GM23338 (cell line): ENCODE measurements around the gene CDH15. TPM values are rescaled to one million over a fixed set of nuclear protein-coding genes. Genes with fewer than 3 reads are reported as not detected.

ENCODE experiments used
- ATAC-seq: fragments of 200-7000 bp; cut with Tn5 transposase; 3 replicates; pipeline ENCODE4 v1.9.1; 2020
- DNase-seq: peaks from one replicate; pipeline ENCODE4 v3.0.0-alpha.2; 2015; ENCODE audit warnings: low spot score
- H2AFZ ChIP-seq: fragments of 200-600 bp; sonication (generic); 2 replicates; pipeline ENCODE4 v1.8.0; 2016; ENCODE audit warnings: antibody characterized with exemption, mild to moderate bottlenecking, moderate library complexity
- H3F3A ChIP-seq: fragments of 200-600 bp; sonication (generic); replicated peaks from 2 replicates; pipeline ENCODE4 v1.8.0; 2017; ENCODE audit warnings: antibody characterized with exemption, mixed run types, low read depth
- H3K27ac ChIP-seq: fragments of 200-600 bp; sonication (generic); 2 replicates; pipeline ENCODE4 v1.6.1; 2016; ENCODE audit warnings: low read depth
- H3K27me3 ChIP-seq: fragments of 200-600 bp; sonication (generic); 2 replicates; pipeline ENCODE4 v1.8.0; 2016; ENCODE audit warnings: mild to moderate bottlenecking, mixed run types, moderate library complexity; ENCODE audit not compliant: insufficient read depth
- H3K36me3 ChIP-seq: fragments of 200-600 bp; sonication (generic); 2 replicates; pipeline ENCODE4 v1.8.0; 2016; ENCODE audit warnings: mild to moderate bottlenecking; ENCODE audit not compliant: insufficient read depth
- H3K4me1 ChIP-seq: fragments of 200-600 bp; sonication (generic); 2 replicates; pipeline ENCODE4 v1.8.0; 2016; ENCODE audit warnings: mild to moderate bottlenecking, moderate library complexity; ENCODE audit not compliant: insufficient read depth
- H3K4me2 ChIP-seq: fragments of 200-600 bp; sonication (generic); 2 replicates; pipeline ENCODE4 v1.7.1; 2017; ENCODE audit warnings: mixed run types
- H3K4me3 ChIP-seq: fragments of 200-600 bp; sonication (generic); 2 replicates; pipeline ENCODE4 v1.6.1; 2016; ENCODE audit warnings: mixed run types
- H3K79me2 ChIP-seq: fragments of 200-600 bp; sonication (generic); replicated peaks from 2 replicates; pipeline ENCODE4 v1.8.0; 2017; ENCODE audit warnings: mild to moderate bottlenecking; ENCODE audit not compliant: insufficient read depth
- H3K9me2 ChIP-seq: fragments of 200-600 bp; sonication (generic); 2 replicates; pipeline ENCODE4 v1.8.0; 2017; ENCODE audit not compliant: insufficient read depth
- H4K20me1 ChIP-seq: fragments of 200-600 bp; sonication (generic); replicated peaks from 2 replicates; pipeline ENCODE4 v1.8.0; 2017; ENCODE audit warnings: mild to moderate bottlenecking; ENCODE audit not compliant: insufficient read depth
- H3K27ac Mint-ChIP-seq: 2 replicates; pipeline ENCODE4 v1.8.0; 2020; ENCODE audit warnings: inconsistent platforms, mild to moderate bottlenecking, moderate library complexity, mixed read lengths
- H3K27me3 Mint-ChIP-seq: 3 replicates; pipeline ENCODE4 v1.8.0; 2022; ENCODE audit warnings: low read depth, mild to moderate bottlenecking, moderate library complexity, mixed read lengths, inconsistent platforms; ENCODE audit not compliant: insufficient read depth, poor library complexity
- H3K36me3 Mint-ChIP-seq: 3 replicates; pipeline ENCODE4 v1.8.0; 2021; ENCODE audit warnings: low read depth, mild to moderate bottlenecking, inconsistent platforms, moderate library complexity, mixed read lengths
- H3K4me1 Mint-ChIP-seq: 3 replicates; pipeline ENCODE4 v1.8.0; 2020; ENCODE audit warnings: mild to moderate bottlenecking, inconsistent platforms, mixed read lengths
- H3K4me3 Mint-ChIP-seq: 3 replicates; pipeline ENCODE4 v1.8.0; 2021; ENCODE audit warnings: moderate library complexity, mild to moderate bottlenecking, inconsistent platforms, mixed read lengths
- H3K9me3 Mint-ChIP-seq: 3 replicates; pipeline ENCODE4 v1.8.0; 2020; ENCODE audit warnings: moderate library complexity, mild to moderate bottlenecking, inconsistent platforms, mixed read lengths
- CREB1 ChIP-seq: fragments of 250-450 bp; sonication (Bioruptor Pico); IDR thresholded peaks from 2 replicates; pipeline ENCODE4 v1.5.0; 2020; ENCODE audit warnings: low read depth, mild to moderate bottlenecking, moderate library complexity
- REST ChIP-seq: IDR thresholded peaks from one replicate; pipeline ENCODE4 v1.6.1; 2018; ENCODE audit warnings: antibody characterized with exemption; ENCODE audit not compliant: unreplicated experiment
- polyA plus RNA-seq: library from polyadenylated mRNA; unstranded; fragments of >200 nt; fragmentation: Nextera tagmentation; extraction: Ambion mirVana; gene quantifications from 2 replicates; pipeline ENCODE4 v1.2.1, GENCODE V29; 2016
- total RNA-seq: library from RNA; depleted of rRNA; stranded (reverse); fragments of >200 nt; shearing (Covaris generic); gene quantifications from 2 replicates; pipeline ENCODE4 v1.2.3, GENCODE V29; 2014
- TF ChIP-seq, protein P1 (sequence below): fragments of 250-450 bp; sonication (Bioruptor Pico); IDR thresholded peaks from 2 replicates; pipeline ENCODE4 v1.5.0; 2020; ENCODE audit warnings: mild to moderate bottlenecking, moderate library complexity
- TF ChIP-seq, protein P2 (sequence below): IDR thresholded peaks from 2 replicates; pipeline ENCODE4 v1.6.1; 2016; ENCODE audit warnings: antibody characterized with exemption
- TF ChIP-seq, protein P3 (sequence below), 2 experiments: fragments of 200-600 bp in 1 of 2; sonication (generic) in 1 of 2; conservative IDR thresholded peaks; 2 replicates each; pipeline versions ENCODE4 v1.5.1 to v1.6.1; 2016 to 2017; ENCODE audit warnings: antibody characterized with exemption in 2 of 2, low read depth in 2 of 2, mild to moderate bottlenecking in 2 of 2, moderate library complexity in 1 of 2

Gene CDH15
- total and polyA plus RNA-seq, 2 experiments from 2014 or later: 0.61 to 1.0 TPM

DNA sequence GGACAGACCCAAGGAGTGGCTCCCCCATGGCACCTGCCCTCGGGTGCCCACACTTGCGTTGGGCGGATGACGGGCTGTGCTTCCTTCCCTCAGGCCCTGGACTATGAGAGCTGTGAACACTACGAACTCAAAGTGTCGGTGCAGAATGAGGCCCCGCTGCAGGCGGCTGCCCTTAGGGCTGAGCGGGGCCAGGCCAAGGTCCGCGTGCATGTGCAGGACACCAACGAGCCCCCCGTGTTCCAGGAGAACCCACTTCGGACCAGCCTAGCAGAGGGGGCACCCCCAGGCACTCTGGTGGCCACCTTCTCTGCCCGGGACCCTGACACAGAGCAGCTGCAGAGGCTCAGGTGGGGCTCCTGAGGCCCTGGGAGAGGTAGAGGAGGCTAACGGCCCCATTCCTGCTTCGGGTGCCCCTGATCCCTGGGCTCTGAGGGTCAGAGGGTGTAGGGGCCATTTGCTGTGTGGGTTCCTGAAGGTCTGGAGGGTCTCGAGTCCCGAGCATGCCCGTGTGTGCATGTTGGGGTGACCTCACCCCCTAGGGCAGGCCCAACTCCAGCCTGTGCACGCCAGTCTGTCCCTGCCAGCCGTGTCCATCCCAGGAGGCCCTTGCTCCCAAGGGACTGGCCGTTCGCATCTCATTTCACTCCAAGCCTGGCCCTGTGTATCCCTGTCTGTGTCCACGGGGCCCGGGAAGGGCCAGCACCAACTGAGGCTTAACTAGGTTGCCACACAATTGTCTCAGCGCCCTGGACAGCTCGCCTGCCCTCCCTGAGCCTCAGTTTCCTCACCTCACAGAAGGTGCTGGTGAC is 18.8 kb downstream of the CDH15 start (continued):
- TF ChIP-seq, protein P1, sequence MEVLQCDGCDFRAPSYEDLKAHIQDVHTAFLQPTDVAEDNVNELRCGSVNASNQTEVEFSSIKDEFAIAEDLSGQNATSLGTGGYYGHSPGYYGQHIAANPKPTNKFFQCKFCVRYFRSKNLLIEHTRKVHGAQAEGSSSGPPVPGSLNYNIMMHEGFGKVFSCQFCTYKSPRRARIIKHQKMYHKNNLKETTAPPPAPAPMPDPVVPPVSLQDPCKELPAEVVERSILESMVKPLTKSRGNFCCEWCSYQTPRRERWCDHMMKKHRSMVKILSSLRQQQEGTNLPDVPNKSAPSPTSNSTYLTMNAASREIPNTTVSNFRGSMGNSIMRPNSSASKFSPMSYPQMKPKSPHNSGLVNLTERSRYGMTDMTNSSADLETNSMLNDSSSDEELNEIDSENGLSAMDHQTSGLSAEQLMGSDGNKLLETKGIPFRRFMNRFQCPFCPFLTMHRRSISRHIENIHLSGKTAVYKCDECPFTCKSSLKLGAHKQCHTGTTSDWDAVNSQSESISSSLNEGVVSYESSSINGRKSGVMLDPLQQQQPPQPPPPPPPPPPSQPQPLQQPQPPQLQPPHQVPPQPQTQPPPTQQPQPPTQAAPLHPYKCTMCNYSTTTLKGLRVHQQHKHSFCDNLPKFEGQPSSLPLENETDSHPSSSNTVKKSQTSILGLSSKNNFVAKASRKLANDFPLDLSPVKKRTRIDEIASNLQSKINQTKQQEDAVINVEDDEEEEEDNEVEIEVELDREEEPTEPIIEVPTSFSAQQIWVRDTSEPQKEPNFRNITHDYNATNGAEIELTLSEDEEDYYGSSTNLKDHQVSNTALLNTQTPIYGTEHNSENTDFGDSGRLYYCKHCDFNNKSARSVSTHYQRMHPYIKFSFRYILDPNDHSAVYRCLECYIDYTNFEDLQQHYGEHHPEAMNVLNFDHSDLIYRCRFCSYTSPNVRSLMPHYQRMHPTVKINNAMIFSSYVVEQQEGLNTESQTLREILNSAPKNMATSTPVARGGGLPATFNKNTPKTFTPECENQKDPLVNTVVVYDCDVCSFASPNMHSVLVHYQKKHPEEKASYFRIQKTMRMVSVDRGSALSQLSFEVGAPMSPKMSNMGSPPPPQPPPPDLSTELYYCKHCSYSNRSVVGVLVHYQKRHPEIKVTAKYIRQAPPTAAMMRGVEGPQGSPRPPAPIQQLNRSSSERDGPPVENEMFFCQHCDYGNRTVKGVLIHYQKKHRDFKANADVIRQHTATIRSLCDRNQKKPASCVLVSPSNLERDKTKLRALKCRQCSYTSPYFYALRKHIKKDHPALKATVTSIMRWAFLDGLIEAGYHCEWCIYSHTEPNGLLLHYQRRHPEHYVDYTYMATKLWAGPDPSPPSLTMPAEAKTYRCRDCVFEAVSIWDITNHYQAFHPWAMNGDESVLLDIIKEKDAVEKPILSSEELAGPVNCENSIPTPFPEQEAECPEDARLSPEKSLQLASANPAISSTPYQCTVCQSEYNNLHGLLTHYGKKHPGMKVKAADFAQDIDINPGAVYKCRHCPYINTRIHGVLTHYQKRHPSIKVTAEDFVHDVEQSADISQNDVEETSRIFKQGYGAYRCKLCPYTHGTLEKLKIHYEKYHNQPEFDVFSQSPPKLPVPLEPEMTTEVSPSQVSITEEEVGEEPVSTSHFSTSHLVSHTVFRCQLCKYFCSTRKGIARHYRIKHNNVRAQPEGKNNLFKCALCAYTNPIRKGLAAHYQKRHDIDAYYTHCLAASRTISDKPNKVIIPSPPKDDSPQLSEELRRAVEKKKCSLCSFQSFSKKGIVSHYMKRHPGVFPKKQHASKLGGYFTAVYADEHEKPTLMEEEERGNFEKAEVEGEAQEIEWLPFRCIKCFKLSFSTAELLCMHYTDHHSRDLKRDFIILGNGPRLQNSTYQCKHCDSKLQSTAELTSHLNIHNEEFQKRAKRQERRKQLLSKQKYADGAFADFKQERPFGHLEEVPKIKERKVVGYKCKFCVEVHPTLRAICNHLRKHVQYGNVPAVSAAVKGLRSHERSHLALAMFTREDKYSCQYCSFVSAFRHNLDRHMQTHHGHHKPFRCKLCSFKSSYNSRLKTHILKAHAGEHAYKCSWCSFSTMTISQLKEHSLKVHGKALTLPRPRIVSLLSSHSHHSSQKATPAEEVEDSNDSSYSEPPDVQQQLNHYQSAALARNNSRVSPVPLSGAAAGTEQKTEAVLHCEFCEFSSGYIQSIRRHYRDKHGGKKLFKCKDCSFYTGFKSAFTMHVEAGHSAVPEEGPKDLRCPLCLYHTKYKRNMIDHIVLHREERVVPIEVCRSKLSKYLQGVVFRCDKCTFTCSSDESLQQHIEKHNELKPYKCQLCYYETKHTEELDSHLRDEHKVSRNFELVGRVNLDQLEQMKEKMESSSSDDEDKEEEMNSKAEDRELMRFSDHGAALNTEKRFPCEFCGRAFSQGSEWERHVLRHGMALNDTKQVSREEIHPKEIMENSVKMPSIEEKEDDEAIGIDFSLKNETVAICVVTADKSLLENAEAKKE: no peak

DNA sequence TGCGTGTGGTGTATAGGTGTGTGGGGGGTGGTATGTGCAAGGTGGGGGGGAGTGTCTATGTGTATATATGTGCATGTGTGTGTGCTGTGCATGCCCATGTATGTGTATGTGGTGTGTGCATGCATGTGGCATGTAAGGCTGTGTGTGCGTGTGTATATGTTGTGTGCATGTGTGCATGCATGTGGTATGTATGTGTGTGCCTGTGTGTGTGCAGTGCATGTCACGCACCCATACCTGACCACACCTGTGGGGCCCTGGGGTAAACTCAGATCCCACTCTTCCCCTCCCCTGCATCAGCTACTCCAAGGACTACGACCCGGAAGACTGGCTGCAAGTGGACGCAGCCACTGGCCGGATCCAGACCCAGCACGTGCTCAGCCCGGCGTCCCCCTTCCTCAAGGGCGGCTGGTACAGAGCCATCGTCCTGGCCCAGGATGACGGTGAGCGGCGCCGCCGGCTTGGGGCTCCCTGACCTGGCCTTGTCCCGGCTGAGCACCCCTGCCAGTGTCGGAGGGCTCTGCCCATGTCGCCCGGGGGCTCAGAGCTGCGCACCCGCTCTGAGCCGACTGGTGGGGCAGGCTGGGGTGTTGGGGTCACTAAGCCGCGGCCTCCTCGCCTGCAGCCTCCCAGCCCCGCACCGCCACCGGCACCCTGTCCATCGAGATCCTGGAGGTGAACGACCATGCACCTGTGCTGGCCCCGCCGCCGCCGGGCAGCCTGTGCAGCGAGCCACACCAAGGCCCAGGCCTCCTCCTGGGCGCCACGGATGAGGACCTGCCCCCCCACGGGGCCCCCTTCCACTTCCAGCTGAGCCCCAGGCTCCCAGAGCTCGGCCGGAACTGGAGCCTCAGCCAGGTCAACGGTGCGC is 19.7 kb downstream of the CDH15 start:
- no peaks in the 10 kb centered on the region for H4K20me1 ChIP-seq
- H2AFZ ChIP-seq: no peak overlapping the region
- Mint-ChIP-seq H3K27me3 (peaks cover 16% of the 10 kb centered on the region), H3K4me1 (no peaks in the 10 kb centered on the region), H3K9me3 (peaks cover 8% of the 10 kb centered on the region; the same call in 2 of the 3 replicates), H3K4me3 (no peak overlapping the region; the same call in 1 of the 3 replicates), H3K36me3 (no peaks in the 10 kb centered on the region), H3K27ac (no peak overlapping the region)
- H3K9me2 ChIP-seq: no peaks in the 10 kb centered on the region
- H3K79me2 ChIP-seq: no peaks in the 10 kb centered on the region
- no peaks in the 10 kb centered on the region for H3F3A ChIP-seq
- DNase-seq: no peak
- peak overlapping the region; percentile 37; the same call in 1 of the 2 replicates for H3K4me3 ChIP-seq
- H3K36me3 ChIP-seq: no peaks in the 10 kb centered on the region
- no peaks in the 10 kb centered on the region for H3K4me1 ChIP-seq
- H3K27me3 ChIP-seq: no peaks in the 10 kb centered on the region
- H3K4me2 ChIP-seq: peak overlapping the region; percentile 67
- TF ChIP-seq, protein P2, sequence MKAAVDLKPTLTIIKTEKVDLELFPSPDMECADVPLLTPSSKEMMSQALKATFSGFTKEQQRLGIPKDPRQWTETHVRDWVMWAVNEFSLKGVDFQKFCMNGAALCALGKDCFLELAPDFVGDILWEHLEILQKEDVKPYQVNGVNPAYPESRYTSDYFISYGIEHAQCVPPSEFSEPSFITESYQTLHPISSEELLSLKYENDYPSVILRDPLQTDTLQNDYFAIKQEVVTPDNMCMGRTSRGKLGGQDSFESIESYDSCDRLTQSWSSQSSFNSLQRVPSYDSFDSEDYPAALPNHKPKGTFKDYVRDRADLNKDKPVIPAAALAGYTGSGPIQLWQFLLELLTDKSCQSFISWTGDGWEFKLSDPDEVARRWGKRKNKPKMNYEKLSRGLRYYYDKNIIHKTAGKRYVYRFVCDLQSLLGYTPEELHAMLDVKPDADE: no peak
- TF ChIP-seq CREB1 (CRISPR knock-in tag) (no peak), REST (no peak)
- TF ChIP-seq, protein P3, sequence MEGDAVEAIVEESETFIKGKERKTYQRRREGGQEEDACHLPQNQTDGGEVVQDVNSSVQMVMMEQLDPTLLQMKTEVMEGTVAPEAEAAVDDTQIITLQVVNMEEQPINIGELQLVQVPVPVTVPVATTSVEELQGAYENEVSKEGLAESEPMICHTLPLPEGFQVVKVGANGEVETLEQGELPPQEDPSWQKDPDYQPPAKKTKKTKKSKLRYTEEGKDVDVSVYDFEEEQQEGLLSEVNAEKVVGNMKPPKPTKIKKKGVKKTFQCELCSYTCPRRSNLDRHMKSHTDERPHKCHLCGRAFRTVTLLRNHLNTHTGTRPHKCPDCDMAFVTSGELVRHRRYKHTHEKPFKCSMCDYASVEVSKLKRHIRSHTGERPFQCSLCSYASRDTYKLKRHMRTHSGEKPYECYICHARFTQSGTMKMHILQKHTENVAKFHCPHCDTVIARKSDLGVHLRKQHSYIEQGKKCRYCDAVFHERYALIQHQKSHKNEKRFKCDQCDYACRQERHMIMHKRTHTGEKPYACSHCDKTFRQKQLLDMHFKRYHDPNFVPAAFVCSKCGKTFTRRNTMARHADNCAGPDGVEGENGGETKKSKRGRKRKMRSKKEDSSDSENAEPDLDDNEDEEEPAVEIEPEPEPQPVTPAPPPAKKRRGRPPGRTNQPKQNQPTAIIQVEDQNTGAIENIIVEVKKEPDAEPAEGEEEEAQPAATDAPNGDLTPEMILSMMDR (conservative IDR thresholded peaks at IDR 0.05; ENCODE audit: low read depth in 2 of 2): no peak
- peak; percentile 6 for ATAC-seq
- no peak overlapping the region for H3K27ac ChIP-seq
